Adrenal gland (tissue), 12 donors: ENCODE measurements around the gene PLD4. TPM values are rescaled to one million over a fixed set of nuclear protein-coding genes. Genes with fewer than 3 reads are reported as not detected.

Experiments
- DNase-seq, 7 donors: peaks; one replicate each; pipeline ENCODE4 v3.0.0-alpha.2; 2019 to 2020
- H3K27ac ChIP-seq, 5 donors: fragments of 200-600 bp; sonication (generic) in 4 of 5; 1 replicate in 3 of 5; 2 replicates in 2 of 5; pipeline versions ENCODE4 v1.5.1 to v1.8.0; 2016 to 2020; ENCODE audit warnings: mild to moderate bottlenecking in 1 of 5
- H3K27me3 ChIP-seq: fragments of 200-600 bp; 2 replicates; pipeline ENCODE4 v1.8.0; 2021
- H3K36me3 ChIP-seq, 2 donors: fragments of 200-600 bp; replicated peaks in 1 of 2; 1 replicate in 1 of 2; 2 replicates in 1 of 2; pipeline versions ENCODE4 v1.5.1 to v1.8.0; 2018 to 2022
- H3K4me1 ChIP-seq, 2 donors: fragments of 200-600 bp; replicated peaks in 1 of 2; 1 replicate in 1 of 2; 2 replicates in 1 of 2; pipeline versions ENCODE4 v1.5.1 to v1.8.0; 2018 to 2021
- H3K4me3 ChIP-seq, 4 donors: fragments of 200-600 bp; sonication (generic) in 3 of 4; one replicate each; pipeline ENCODE4 v1.5.1; 2016 to 2018
- H3K9me3 ChIP-seq, 3 donors: fragments of 200-600 bp; sonication (generic) in 1 of 3; replicated peaks in 1 of 3; 1 replicate in 2 of 3; 2 replicates in 1 of 3; pipeline versions ENCODE4 v1.5.1 to v1.8.0; 2016 to 2021
- POLR2A ChIP-seq, 2 donors: fragments of 450-650 bp; IDR thresholded peaks; one replicate each; pipeline ENCODE4 v1.6.1; 2017; ENCODE audit warnings: antibody characterized with exemption in 2 of 2, mild to moderate bottlenecking in 2 of 2, moderate library complexity in 1 of 2
- WGBS, 4 donors: extraction: QIAGEN DNeasy Blood & Tissue Kit in 2 of 4; methylation state at CpG; one replicate each; pipeline versions ENCODE4 v1.1.5 to v1.1.7; 2013 to 2017; 5-methylcytosine and 5-hydroxymethylcytosine counted together
- intact Hi-C, 2 donors: fragments of 100-400 bp; cut with DNase I; formaldehyde crosslinking; loops; one replicate each; pipeline versions ENCODE4 v1.14.1 to v1.15.0; 2022 to 2023
- polyA plus RNA-seq, 3 donors: library from polyadenylated mRNA; stranded (reverse); fragments of 200-250 nt in 2 of 3; fragments of 350-450 nt in 1 of 3; fragmentation: Illumina TruSeq in 1 of 3; extraction: RNeasy Lipid Tissue Mini Kit (QIAGEN cat#74804) in 1 of 3; gene quantifications; one replicate each; pipeline ENCODE4 v1.2.3, GENCODE V29; 2013 to 2014
- total RNA-seq, 9 donors: library from RNA; depleted of rRNA in 4 of 9; stranded (reverse); fragments of >200 nt in 4 of 9; fragments of 120-200 nt in 1 of 9; fragmentation: NEBNext Ultra II Directional in 1 of 9; extraction: Animal tissue kit (Norgen Biotek cat#: 25700) in 1 of 9; gene quantifications; one replicate each; pipeline versions ENCODE4 v1.1.0 to v1.2.4, GENCODE V29; 2013 to 2023
- TF ChIP-seq, protein P1 (sequence below), 6 experiments: fragments of 450-650 bp in 4 of 6; fragments of 200-600 bp in 2 of 6; sonication (generic) in 1 of 6; IDR thresholded peaks; 1 replicate in 5 of 6; 2 replicates in 1 of 6; pipeline versions ENCODE4 v1.5.1 to v1.8.0; 2016 to 2021; ENCODE audit warnings: antibody characterized with exemption in 6 of 6, mild to moderate bottlenecking in 2 of 6, moderate library complexity in 1 of 6
- donor health status: healthy with polysubstance abuse.
- donor health status: Bipolar disorder and iron deficiency.
- donor health status: DM: yes; HTN: yes; CAD: no.
- donor health status: DM: no; HTN: no; CAD: no.
- donor health status: DM: no; HTN: no; CAD: no.
- donor health status: DM: yes; HTN: yes; CAD: no.

PLD4 gene
- total and polyA plus RNA-seq, 12 donors = 0.30 to 1.9 (median 0.55) TPM; not detected in 3

DNA sequence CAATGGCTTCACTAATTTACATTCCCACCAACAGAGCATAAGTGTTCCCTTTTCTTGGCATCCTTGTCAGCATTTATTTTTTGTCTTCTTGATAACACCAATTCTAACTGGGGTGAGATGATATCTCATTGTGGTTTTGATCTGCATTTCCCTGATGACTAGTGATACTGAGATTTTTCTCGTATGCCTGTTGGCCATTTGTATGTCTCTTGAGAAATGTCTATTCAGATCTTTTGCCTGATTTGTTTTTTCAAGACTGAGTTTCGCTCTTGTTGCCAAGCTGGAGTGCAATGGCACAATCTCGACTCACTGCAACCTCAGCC lies 4.7 kb upstream of the PLD4 start:
- DNase-seq = no peak
- H3K27me3 ChIP-seq = no peaks in the 10 kb centered on the region
- no peaks in the 10 kb centered on the region for H3K9me3 ChIP-seq
- intact Hi-C loops = no loop called here
- no peaks in the 10 kb centered on the region for H3K36me3 ChIP-seq
- no peak overlapping the region for H3K4me3 ChIP-seq
- no peak overlapping the region for H3K27ac ChIP-seq
- no peaks in the 10 kb centered on the region for H3K4me1 ChIP-seq
- 58 to 78% (median 61%) methylated on average over 3 of the region's 3 CpGs for WGBS, 4 donors
- TF ChIP-seq, protein P1, sequence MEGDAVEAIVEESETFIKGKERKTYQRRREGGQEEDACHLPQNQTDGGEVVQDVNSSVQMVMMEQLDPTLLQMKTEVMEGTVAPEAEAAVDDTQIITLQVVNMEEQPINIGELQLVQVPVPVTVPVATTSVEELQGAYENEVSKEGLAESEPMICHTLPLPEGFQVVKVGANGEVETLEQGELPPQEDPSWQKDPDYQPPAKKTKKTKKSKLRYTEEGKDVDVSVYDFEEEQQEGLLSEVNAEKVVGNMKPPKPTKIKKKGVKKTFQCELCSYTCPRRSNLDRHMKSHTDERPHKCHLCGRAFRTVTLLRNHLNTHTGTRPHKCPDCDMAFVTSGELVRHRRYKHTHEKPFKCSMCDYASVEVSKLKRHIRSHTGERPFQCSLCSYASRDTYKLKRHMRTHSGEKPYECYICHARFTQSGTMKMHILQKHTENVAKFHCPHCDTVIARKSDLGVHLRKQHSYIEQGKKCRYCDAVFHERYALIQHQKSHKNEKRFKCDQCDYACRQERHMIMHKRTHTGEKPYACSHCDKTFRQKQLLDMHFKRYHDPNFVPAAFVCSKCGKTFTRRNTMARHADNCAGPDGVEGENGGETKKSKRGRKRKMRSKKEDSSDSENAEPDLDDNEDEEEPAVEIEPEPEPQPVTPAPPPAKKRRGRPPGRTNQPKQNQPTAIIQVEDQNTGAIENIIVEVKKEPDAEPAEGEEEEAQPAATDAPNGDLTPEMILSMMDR (IDR thresholded peaks at IDR 0.05) = no peak
- TF ChIP-seq POLR2A (IDR thresholded peaks at IDR 0.05) = no peak

DNA sequence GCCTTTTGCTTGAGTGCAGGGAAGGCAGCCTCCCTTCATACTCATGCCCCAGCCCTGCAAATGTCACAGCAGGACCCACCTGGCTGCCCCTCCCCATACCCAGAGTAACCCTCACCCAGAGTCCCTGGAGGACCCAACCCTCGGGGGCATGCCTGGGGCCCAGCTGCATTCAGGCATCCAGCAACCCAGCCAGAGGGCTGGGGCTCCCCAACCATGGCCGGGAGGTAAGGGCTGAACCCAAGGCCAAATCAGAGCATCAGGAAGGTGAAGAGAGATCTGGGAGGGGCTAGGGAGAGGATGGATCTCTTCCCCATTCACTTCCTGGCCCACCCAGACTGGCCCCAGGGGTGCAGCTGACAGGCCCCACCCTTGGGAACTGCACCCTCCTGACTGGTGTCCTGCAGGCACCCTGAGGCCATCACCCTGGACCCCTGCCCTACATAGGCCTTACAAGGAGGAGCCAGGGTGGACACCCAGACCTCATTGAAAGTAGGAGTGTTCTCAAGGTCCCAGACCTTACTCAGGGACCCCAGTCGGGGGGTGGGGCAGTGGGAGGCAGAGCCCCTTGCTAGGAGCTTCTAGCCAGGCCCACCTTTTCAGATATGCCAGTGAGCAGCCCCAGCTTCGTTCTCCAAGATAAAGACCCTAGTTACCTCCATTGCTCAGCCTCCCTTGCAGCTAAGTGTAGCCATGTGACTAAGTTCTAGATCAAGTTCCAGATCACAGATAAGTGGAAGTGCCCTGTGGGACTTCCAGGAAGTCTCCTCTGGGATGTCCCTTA lies 849 bp upstream of the PLD4 start:
- Histone ChIP-seq H3K4me3 (no peak overlapping the region), H3K27me3 (peaks cover 4% of the 10 kb centered on the region), H3K4me1 (no peaks in the 10 kb centered on the region), H3K9me3 (no peaks in the 10 kb centered on the region), H3K27ac (no peak overlapping the region), H3K36me3 (no peaks in the 10 kb centered on the region)
- no peak for DNase-seq
- intact Hi-C loops = no loop called here
- 64 to 95% (median 93%) methylated on average over 3 to 4 of the region's 4 CpGs for WGBS, 4 donors
- no peak for TF ChIP-seq POLR2A (IDR thresholded peaks at IDR 0.05)
- TF ChIP-seq, protein P1 (IDR thresholded peaks at IDR 0.05) = no peak

DNA sequence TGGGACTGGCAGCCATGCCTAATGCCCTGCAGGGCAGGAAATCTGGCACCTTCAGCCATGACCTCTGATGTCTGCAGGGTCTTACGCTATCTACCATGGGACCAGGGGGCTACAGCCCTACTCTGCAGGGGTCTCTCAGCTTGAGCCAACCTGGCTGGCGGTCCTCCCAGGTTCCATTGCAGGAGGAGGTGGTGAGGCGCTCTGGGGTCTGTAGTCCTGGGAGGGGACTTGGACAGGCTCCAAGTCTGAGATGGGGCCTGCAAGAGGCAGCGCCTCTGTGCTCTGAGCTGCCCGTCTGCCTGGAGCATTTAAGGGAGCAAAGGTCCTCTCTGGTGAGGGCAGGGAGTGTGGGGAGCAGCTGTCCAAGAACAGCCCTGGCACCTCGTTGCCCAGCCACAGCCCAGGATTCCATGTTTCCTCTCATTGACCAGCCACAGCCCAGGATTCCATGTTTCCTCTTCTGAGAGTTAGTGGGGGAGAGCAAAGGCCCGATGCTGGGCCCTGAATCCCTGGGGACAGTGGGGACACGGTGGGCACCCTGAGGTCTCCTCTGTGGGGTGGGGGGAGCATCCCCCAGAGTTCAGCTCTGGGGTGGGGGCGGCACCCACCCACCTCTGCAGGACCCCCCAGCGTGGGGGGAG lies 655 bp downstream of the PLD4 start:
- no peaks in the 10 kb centered on the region for H3K36me3 ChIP-seq
- no peak for DNase-seq
- no peak overlapping the region for H3K27ac ChIP-seq
- no peaks in the 10 kb centered on the region for H3K9me3 ChIP-seq
- intact Hi-C loops = no loop called here
- no peak for TF ChIP-seq POLR2A (IDR thresholded peaks at IDR 0.05)
- TF ChIP-seq, protein P1 (IDR thresholded peaks at IDR 0.05) = no peak
- no peak overlapping the region for H3K4me3 ChIP-seq
- peaks cover 5% of the 10 kb centered on the region for H3K27me3 ChIP-seq
- 68 to 83% (median 73%) methylated on average over 6 to 10 of the region's 10 CpGs; no CpG with 5 or more reads in 1 of the 4 donors for WGBS, 4 donors
- H3K4me1 ChIP-seq = no peaks in the 10 kb centered on the region

DNA sequence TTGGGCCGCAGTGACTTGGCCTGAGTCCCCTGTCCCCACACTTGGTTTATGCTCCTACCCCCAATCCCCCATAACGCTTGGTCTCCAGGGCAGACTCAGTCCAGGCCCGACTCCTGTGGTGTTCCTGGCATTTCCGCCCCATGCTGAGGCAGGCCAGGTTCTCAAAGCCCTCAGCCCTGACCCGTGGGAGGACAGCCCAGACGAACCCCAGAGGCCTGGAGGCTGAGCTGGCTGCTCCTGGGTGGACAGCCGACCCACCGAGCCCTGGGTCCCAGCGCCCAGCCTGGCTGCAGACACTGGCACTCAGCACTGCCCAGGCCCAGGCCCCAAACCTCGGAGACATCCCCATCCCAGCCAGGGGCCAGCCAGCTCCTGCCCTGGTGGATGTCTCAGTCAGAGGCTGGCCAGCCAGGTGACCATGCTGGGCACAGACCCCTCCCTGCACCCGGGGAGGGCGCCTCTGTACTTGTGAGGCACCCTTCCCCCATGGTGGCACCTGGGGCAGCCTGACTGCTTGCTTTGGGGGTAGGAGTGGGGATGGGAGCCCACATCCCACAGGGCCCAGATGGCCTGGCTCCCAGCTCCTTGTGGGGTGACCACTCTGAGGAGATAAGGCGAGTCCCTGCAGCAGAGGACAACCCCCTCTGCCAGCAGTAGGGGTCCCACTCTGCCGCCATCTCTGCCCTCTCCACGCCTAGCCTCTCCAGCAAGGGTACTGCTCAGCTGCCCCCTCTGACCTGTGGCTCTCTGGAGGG lies 1.4 kb downstream of the PLD4 start:
- H3K27me3 ChIP-seq = peaks cover 5% of the 10 kb centered on the region
- no peak for TF ChIP-seq POLR2A (IDR thresholded peaks at IDR 0.05)
- TF ChIP-seq, protein P1 (IDR thresholded peaks at IDR 0.05) = no peak
- no peak overlapping the region for H3K27ac ChIP-seq
- WGBS, 4 donors = 62 to 84% (median 72%) methylated on average over 3 to 15 of the region's 15 CpGs; no CpG with 5 or more reads in 1 of the 4 donors
- no peak overlapping the region for H3K4me3 ChIP-seq
- H3K36me3 ChIP-seq = no peaks in the 10 kb centered on the region
- DNase-seq = no peak
- H3K9me3 ChIP-seq = no peaks in the 10 kb centered on the region
- H3K4me1 ChIP-seq = no peaks in the 10 kb centered on the region
- intact Hi-C loops = no loop called here
